ENCODE measurements around the gene PTPRG. TPM values are rescaled to one million over a fixed set of nuclear protein-coding genes. Genes with fewer than 3 reads are reported as not detected.

PTPRG gene
- total RNA-seq, 1 donor from 2014 or later = 39.6 TPM

GRCh38 chr3:62154457-62155148 is 593.2 kb downstream of the PTPRG start:
- no peak overlapping the region for H3K27ac ChIP-seq (ENCODE audit: low read depth, low read length)
- H3K4me2 ChIP-seq (ENCODE audit: low read length) = no peak overlapping the region
- Mint-ChIP-seq H3K9me3 (ENCODE audit: unreplicated experiment) (no peaks in the 10 kb centered on the region), H3K27ac (ENCODE audit: unreplicated experiment) (no peak overlapping the region), H3K36me3 (ENCODE audit: low read depth, unreplicated experiment) (peaks cover 4% of the 10 kb centered on the region), H3K27me3 (ENCODE audit: low read depth, unreplicated experiment) (no peaks in the 10 kb centered on the region), H3K4me1 (ENCODE audit: low read depth, unreplicated experiment) (peaks cover 2% of the 10 kb centered on the region), H3K4me3 (ENCODE audit: unreplicated experiment) (no peak overlapping the region)
- no peak for DNase-seq (ENCODE audit: low read depth)
- no peak overlapping the region for H3K4me3 ChIP-seq (ENCODE audit: insufficient read depth, low read depth, low read length)
- H3K9ac ChIP-seq (ENCODE audit: low read length) = no peak overlapping the region
- no peaks in the 10 kb centered on the region for H4K20me1 ChIP-seq (ENCODE audit: insufficient read depth, low read length)
- no peaks in the 10 kb centered on the region for H3K79me2 ChIP-seq (ENCODE audit: insufficient read depth, low read length)
- H2AFZ ChIP-seq (ENCODE audit: low read depth, low read length) = no peak overlapping the region
- H3K27me3 ChIP-seq (ENCODE audit: insufficient read depth, low read length) = no peaks in the 10 kb centered on the region
- no peak for FAIRE-seq
- H3K4me1 ChIP-seq (ENCODE audit: insufficient read depth, low read length) = peaks cover 3% of the 10 kb centered on the region
- TF ChIP-seq EZH2 (IDR thresholded peaks at IDR 0.05; ENCODE audit: insufficient read depth, low read length) = no peak
- no peak for TF ChIP-seq CTCF (IDR thresholded peaks at IDR 0.05; ENCODE audit: insufficient read depth, low read depth, low read length)
- H3K9me3 ChIP-seq (ENCODE audit: insufficient read depth, low read depth, low read length) = no peaks in the 10 kb centered on the region
- no peaks in the 10 kb centered on the region for H3K36me3 ChIP-seq (ENCODE audit: insufficient read depth, low read length)

- DNase-seq (ENCODE audit: low read depth) = no peak
- peaks cover 8% of the 10 kb centered on the region for H3K4me1 Mint-ChIP-seq (ENCODE audit: low read depth, unreplicated experiment)
- Histone ChIP-seq H3K9me3 (ENCODE audit: insufficient read depth, low read depth, low read length) (no peaks in the 10 kb centered on the region), H2AFZ (ENCODE audit: low read depth, low read length) (no peak overlapping the region), H3K9ac (ENCODE audit: low read length) (no peak overlapping the region), H3K27me3 (ENCODE audit: insufficient read depth, low read length) (no peaks in the 10 kb centered on the region), H3K36me3 (ENCODE audit: insufficient read depth, low read length) (no peaks in the 10 kb centered on the region), H3K4me2 (ENCODE audit: low read length) (peak overlapping the region; percentile 43), H3K79me2 (ENCODE audit: insufficient read depth, low read length) (no peaks in the 10 kb centered on the region), H3K4me3 (ENCODE audit: insufficient read depth, low read depth, low read length) (no peak overlapping the region), H3K27ac (ENCODE audit: low read depth, low read length) (no peak overlapping the region), H3K4me1 (ENCODE audit: insufficient read depth, low read length) (peaks cover 10% of the 10 kb centered on the region), H4K20me1 (ENCODE audit: insufficient read depth, low read length) (no peaks in the 10 kb centered on the region)
- H3K27me3 Mint-ChIP-seq (ENCODE audit: low read depth, unreplicated experiment) = no peaks in the 10 kb centered on the region
- H3K9me3 Mint-ChIP-seq (ENCODE audit: unreplicated experiment) = peaks cover 2% of the 10 kb centered on the region
- H3K36me3 Mint-ChIP-seq (ENCODE audit: low read depth, unreplicated experiment) = peaks cover 4% of the 10 kb centered on the region
- peak; percentile 52 for FAIRE-seq
- TF ChIP-seq CTCF (IDR thresholded peaks at IDR 0.05; ENCODE audit: insufficient read depth, low read depth, low read length) (no peak), EZH2 (IDR thresholded peaks at IDR 0.05; ENCODE audit: insufficient read depth, low read length) (no peak)
- no peak overlapping the region for H3K4me3 Mint-ChIP-seq (ENCODE audit: unreplicated experiment)
- H3K27ac Mint-ChIP-seq (ENCODE audit: unreplicated experiment) = no peak overlapping the region
These were observed 597.8 kb downstream of the PTPRG start for GRCh38 chr3:62159056-62159708.

- peaks cover 8% of the 10 kb centered on the region for H3K4me1 Mint-ChIP-seq (ENCODE audit: low read depth, unreplicated experiment)
- TF ChIP-seq EZH2 (IDR thresholded peaks at IDR 0.05; ENCODE audit: insufficient read depth, low read length) = no peak
- TF ChIP-seq CTCF (IDR thresholded peaks at IDR 0.05; ENCODE audit: insufficient read depth, low read depth, low read length) = no peak
- no peaks in the 10 kb centered on the region for H3K9me3 ChIP-seq (ENCODE audit: insufficient read depth, low read depth, low read length)
- peak overlapping the region; percentile 43 for H3K4me2 ChIP-seq (ENCODE audit: low read length)
- no peak overlapping the region for H2AFZ ChIP-seq (ENCODE audit: low read depth, low read length)
- H3K9ac ChIP-seq (ENCODE audit: low read length) = no peak overlapping the region
- no peak overlapping the region for H3K27ac Mint-ChIP-seq (ENCODE audit: unreplicated experiment)
- peaks cover 4% of the 10 kb centered on the region for H3K9me3 Mint-ChIP-seq (ENCODE audit: unreplicated experiment)
- peaks cover 10% of the 10 kb centered on the region for H3K4me1 ChIP-seq (ENCODE audit: insufficient read depth, low read length)
- no peak overlapping the region for H3K4me3 Mint-ChIP-seq (ENCODE audit: unreplicated experiment)
- peak overlapping the region; percentile 22 for H3K27ac ChIP-seq (ENCODE audit: low read depth, low read length)
- H4K20me1 ChIP-seq (ENCODE audit: insufficient read depth, low read length) = no peaks in the 10 kb centered on the region
- DNase-seq (ENCODE audit: low read depth) = peak; percentile 84
- no peaks in the 10 kb centered on the region for H3K27me3 Mint-ChIP-seq (ENCODE audit: low read depth, unreplicated experiment)
- FAIRE-seq = peak; percentile 50
- H3K36me3 Mint-ChIP-seq (ENCODE audit: low read depth, unreplicated experiment) = peaks cover 4% of the 10 kb centered on the region
- H3K36me3 ChIP-seq (ENCODE audit: insufficient read depth, low read length) = no peaks in the 10 kb centered on the region
- H3K4me3 ChIP-seq (ENCODE audit: insufficient read depth, low read depth, low read length) = no peak overlapping the region
- H3K27me3 ChIP-seq (ENCODE audit: insufficient read depth, low read length) = no peaks in the 10 kb centered on the region
- H3K79me2 ChIP-seq (ENCODE audit: insufficient read depth, low read length) = no peaks in the 10 kb centered on the region
These were observed 598.3 kb downstream of the PTPRG start for GRCh38 chr3:62159709-62160092.
